CD8-positive, alpha-beta memory T cell (primary cell): ENCODE results near the gene UBE3A. TPM values are rescaled to one million over a fixed set of nuclear protein-coding genes. Genes with fewer than 3 reads are reported as not detected.
"Not testable (repeated sequence)": the region's sequence is repeated elsewhere in the genome, so short reads cannot be mapped to it uniquely, and the experiment has no call there.

Source experiments
- CTCF ChIA-PET: fragments of 350-600 bp; sonication (Branson Sonifier 250); formaldehyde crosslinking; loops from one replicate; lab custom pipeline; 2021; ENCODE audit warnings: antibody characterized with exemption; lab: Charles Lee
- POLR2A ChIA-PET: fragments of 350-600 bp; sonication (Branson Sonifier 250); formaldehyde crosslinking; loops from one replicate; lab custom pipeline; 2021; ENCODE audit warnings: antibody characterized with exemption; lab: Charles Lee
- DNase-seq, 5 donors: peaks; one replicate each; pipeline versions ENCODE4 v3.0.0 to v3.0.0-alpha.2; 2020 to 2022; ENCODE audit warnings: mixed read lengths in 1 of 5
- H3K27ac ChIP-seq: one replicate; pipeline ENCODE4 v1.7.0; 2013; ENCODE audit warnings: low read depth, mild to moderate bottlenecking, low read length, moderate library complexity
- H3K27me3 ChIP-seq: 2 replicates; pipeline ENCODE4 v1.7.0; 2013; ENCODE audit warnings: low read length, mild to moderate bottlenecking; ENCODE audit not compliant: insufficient read depth, poor library complexity, severe bottlenecking
- H3K36me3 ChIP-seq: 2 replicates; pipeline ENCODE4 v1.7.0; 2013; ENCODE audit warnings: mild to moderate bottlenecking, low read length, moderate library complexity; ENCODE audit not compliant: insufficient read depth
- H3K4me1 ChIP-seq: 2 replicates; pipeline ENCODE4 v1.7.0; 2013; ENCODE audit warnings: mild to moderate bottlenecking, low read length, moderate library complexity; ENCODE audit not compliant: insufficient read depth
- H3K4me3 ChIP-seq: 2 replicates; pipeline ENCODE4 v1.7.0; 2013; ENCODE audit warnings: mild to moderate bottlenecking, low read length
- H3K9me3 ChIP-seq: 2 replicates; pipeline ENCODE4 v1.7.0; 2013; ENCODE audit warnings: mild to moderate bottlenecking, low read length
- H3K27ac Mint-ChIP-seq, 8 donors: one replicate each; pipeline ENCODE4 v1.8.0; 2020 to 2021; ENCODE audit warnings: mixed read lengths in 8 of 8, mild to moderate bottlenecking in 6 of 8, inconsistent platforms in 3 of 8, moderate library complexity in 3 of 8
- H3K27me3 Mint-ChIP-seq, 2 donors: one replicate each; pipeline ENCODE4 v1.8.0; 2020 to 2021; ENCODE audit warnings: mixed read lengths in 2 of 2, mild to moderate bottlenecking in 1 of 2, moderate library complexity in 1 of 2
- H3K36me3 Mint-ChIP-seq, 3 donors: one replicate each; pipeline ENCODE4 v1.8.0; 2020 to 2021; ENCODE audit warnings: mixed read lengths in 3 of 3, inconsistent platforms in 1 of 3, mild to moderate bottlenecking in 1 of 3
- H3K4me1 Mint-ChIP-seq, 3 donors: one replicate each; pipeline ENCODE4 v1.8.0; 2020 to 2021; ENCODE audit warnings: mixed read lengths in 3 of 3, inconsistent platforms in 1 of 3, mild to moderate bottlenecking in 1 of 3
- H3K4me3 Mint-ChIP-seq, 7 donors: one replicate each; pipeline ENCODE4 v1.8.0; 2020 to 2021; ENCODE audit warnings: mixed read lengths in 7 of 7, mild to moderate bottlenecking in 6 of 7, moderate library complexity in 4 of 7, inconsistent platforms in 2 of 7
- H3K9me3 Mint-ChIP-seq, 5 donors: one replicate each; pipeline ENCODE4 v1.8.0; 2020 to 2022; ENCODE audit warnings: mixed read lengths in 5 of 5, mild to moderate bottlenecking in 3 of 5, moderate library complexity in 2 of 5, inconsistent platforms in 1 of 5
- polyA plus RNA-seq: library from polyadenylated mRNA; unstranded; fragments of 300-500 nt; fragmentation: Illumina TruSeq; gene quantifications from one replicate; pipeline ENCODE4 v1.2.3, GENCODE V29; 2021
- total RNA-seq, 2 experiments: library from RNA; stranded (reverse); gene quantifications; one replicate each; pipeline ENCODE4 v1.2.3, GENCODE V29; 2021

Gene UBE3A
- total and polyA plus RNA-seq, 3 experiments from 2014 or later: 119 to 142 (median 141) TPM

GRCh38 chr15:25410649-25411048 lies 28.2 kb downstream of the UBE3A start:
- H3K27ac ChIP-seq: no peak overlapping the region
- no peaks in the 10 kb centered on the region for H3K9me3 ChIP-seq
- H3K9me3 Mint-ChIP-seq: no peaks in the 10 kb centered on the region
- H3K27me3 ChIP-seq: no peaks in the 10 kb centered on the region
- POLR2A ChIA-PET: no interaction called here
- H3K27ac Mint-ChIP-seq: no peak overlapping the region
- H3K36me3 Mint-ChIP-seq: peaks cover 2 to 14% (median 4%) of the 10 kb centered on the region in 3 donors
- CTCF ChIA-PET: no interaction called here
- H3K27me3 Mint-ChIP-seq: no peaks in the 10 kb centered on the region
- H3K4me1 Mint-ChIP-seq: peaks cover 61 to 91% (median 81%) of the 10 kb centered on the region in 3 donors
- DNase-seq: no peak
- H3K4me3 Mint-ChIP-seq: no peak overlapping the region
- no peaks in the 10 kb centered on the region for H3K36me3 ChIP-seq
- H3K4me1 ChIP-seq: peaks cover 34% of the 10 kb centered on the region
- H3K4me3 ChIP-seq: no peak overlapping the region

- CTCF ChIA-PET, POLR2A ChIA-PET, H3K27me3 Mint-ChIP-seq, H3K9me3 ChIP-seq, H3K9me3 Mint-ChIP-seq, H3K36me3 ChIP-seq, DNase-seq, H3K4me3 ChIP-seq, H3K27ac ChIP-seq, H3K27me3 ChIP-seq: not testable (repeated sequence)
- Mint-ChIP-seq H3K27ac (peak overlapping the region in 2 of 8 donors; percentile 17 to 77), H3K4me3 (peak overlapping the region in 2 of 7 donors; percentile 4 to 13), H3K36me3 (peaks cover 6 to 24% (median 10%) of the 10 kb centered on the region in 3 donors), H3K4me1 (peaks cover 53 to 82% (median 72%) of the 10 kb centered on the region in 3 donors)
- peaks cover 28% of the 10 kb centered on the region for H3K4me1 ChIP-seq
Observed at GRCh38 chr15:25409731-25410130, 29.1 kb downstream of the UBE3A start.

DNA sequence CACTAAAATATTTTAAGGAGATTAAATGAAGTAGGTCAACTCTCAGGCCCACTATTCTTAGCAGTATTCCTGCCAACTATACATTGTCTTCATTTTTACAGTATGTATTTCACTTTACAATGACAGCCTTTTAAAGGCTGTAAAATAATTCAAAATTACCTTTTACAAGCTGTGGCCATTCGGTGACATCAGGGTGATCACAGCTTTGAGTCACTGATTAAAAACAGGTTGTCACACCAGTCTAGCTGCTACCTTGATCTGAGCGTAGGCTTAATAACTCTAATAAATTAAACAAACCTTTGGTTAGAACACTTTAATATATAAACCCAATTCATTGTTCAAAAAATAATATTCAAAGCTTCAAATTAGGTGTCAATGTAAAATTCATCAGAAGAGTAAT lies 29.9 kb downstream of the UBE3A start:
- Mint-ChIP-seq H3K9me3 (peaks cover 0 to 3% (median 0%) of the 10 kb centered on the region in 5 donors), H3K4me3 (no peak overlapping the region), H3K36me3 (peaks cover 13 to 32% (median 18%) of the 10 kb centered on the region in 3 donors), H3K27ac (no peak overlapping the region), H3K4me1 (peaks cover 47 to 74% (median 64%) of the 10 kb centered on the region in 3 donors), H3K27me3 (no peaks in the 10 kb centered on the region)
- no peak for DNase-seq
- Histone ChIP-seq H3K4me1 (peaks cover 20% of the 10 kb centered on the region), H3K4me3 (no peak overlapping the region), H3K27ac (no peak overlapping the region), H3K27me3 (no peaks in the 10 kb centered on the region), H3K9me3 (no peaks in the 10 kb centered on the region), H3K36me3 (peaks cover 3% of the 10 kb centered on the region)
- CTCF ChIA-PET: no interaction called here
- POLR2A ChIA-PET: no interaction called here

DNA sequence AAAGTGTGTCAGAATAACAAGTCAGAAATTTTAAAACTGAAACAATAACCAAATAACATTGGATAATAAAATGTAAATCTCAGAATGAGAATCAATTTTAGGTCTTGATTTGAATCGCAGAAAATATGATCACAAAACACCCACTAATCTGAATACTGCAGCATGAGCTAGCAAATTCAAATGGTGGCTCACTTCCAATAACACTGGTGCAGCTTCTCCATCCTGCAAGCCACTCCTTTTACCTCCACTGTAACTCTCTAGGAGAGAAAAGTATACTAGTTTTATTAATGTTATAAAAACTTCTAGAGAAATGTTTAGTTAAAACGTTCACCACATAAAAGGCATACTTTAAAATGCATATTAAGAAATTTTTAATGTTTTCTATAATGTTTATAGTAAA lies 30.4 kb downstream of the UBE3A start:
- Mint-ChIP-seq H3K4me1 (peaks cover 42 to 69% (median 59%) of the 10 kb centered on the region in 3 donors), H3K27me3 (no peaks in the 10 kb centered on the region)
- no peaks in the 10 kb centered on the region for H3K27me3 ChIP-seq

DNA sequence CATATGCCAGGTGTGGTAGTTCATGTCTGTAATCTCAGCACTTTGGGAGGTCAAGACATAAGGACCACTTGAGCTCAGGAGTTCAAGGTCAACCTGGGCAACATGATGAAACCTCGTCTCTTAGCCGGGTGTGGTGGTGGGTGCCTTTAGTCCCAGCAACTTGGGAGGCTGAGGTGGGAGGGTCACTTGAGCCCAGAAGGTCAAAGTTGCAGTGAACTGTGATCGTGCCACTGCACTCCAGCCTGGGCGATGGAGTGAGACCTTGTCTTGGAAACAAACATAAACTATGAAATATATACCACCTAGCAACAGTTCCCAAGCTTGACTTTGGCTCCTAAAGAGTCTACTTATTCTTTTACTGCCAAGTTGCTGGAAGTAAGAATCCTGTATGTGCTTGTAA lies 30.9 kb downstream of the UBE3A start:
- Mint-ChIP-seq H3K27ac (no peak overlapping the region), H3K4me1 (peaks cover 39 to 68% (median 54%) of the 10 kb centered on the region in 3 donors), H3K36me3 (peaks cover 21 to 41% (median 27%) of the 10 kb centered on the region in 3 donors), H3K4me3 (no peak overlapping the region), H3K9me3 (peaks cover 0 to 3% (median 0%) of the 10 kb centered on the region in 5 donors), H3K27me3 (no peaks in the 10 kb centered on the region)
- no peak for DNase-seq
- no peak overlapping the region for H3K27ac ChIP-seq
- H3K4me3 ChIP-seq: no peak overlapping the region
- H3K9me3 ChIP-seq: no peaks in the 10 kb centered on the region
- no peaks in the 10 kb centered on the region for H3K27me3 ChIP-seq
- POLR2A ChIA-PET: no interaction called here
- H3K36me3 ChIP-seq: peaks cover 12% of the 10 kb centered on the region
- H3K4me1 ChIP-seq: peaks cover 14% of the 10 kb centered on the region
- CTCF ChIA-PET: no interaction called here

More for the DNA sequence above, 30.4 kb downstream of the UBE3A start:
- no peak for DNase-seq
- Histone ChIP-seq H3K36me3 (peaks cover 7% of the 10 kb centered on the region), H3K4me3 (no peak overlapping the region), H3K4me1 (peaks cover 16% of the 10 kb centered on the region), H3K27ac (no peak overlapping the region), H3K9me3 (no peaks in the 10 kb centered on the region)
- Mint-ChIP-seq H3K27ac (peak overlapping the region in 1 of 8 donors; percentile 12), H3K9me3 (peaks cover 0 to 3% (median 0%) of the 10 kb centered on the region in 5 donors), H3K4me3 (no peak overlapping the region), H3K36me3 (peaks cover 16 to 37% (median 22%) of the 10 kb centered on the region in 3 donors)
- ChIA-PET POLR2A (no interaction called here), CTCF (no interaction called here)

- Mint-ChIP-seq H3K27ac (peak overlapping the region in 4 of 8 donors; percentile 59 to 83 (median 61)), H3K9me3 (peaks cover 0 to 3% (median 0%) of the 10 kb centered on the region in 5 donors), H3K4me3 (peak overlapping the region in 1 of 7 donors; percentile 29), H3K36me3 (peaks cover 26 to 52% (median 34%) of the 10 kb centered on the region in 3 donors), H3K4me1 (peaks cover 38 to 63% (median 48%) of the 10 kb centered on the region in 3 donors), H3K27me3 (no peaks in the 10 kb centered on the region)
- no peak overlapping the region for H3K27ac ChIP-seq
- peaks cover 18% of the 10 kb centered on the region for H3K36me3 ChIP-seq
- no peak for DNase-seq
- H3K4me3 ChIP-seq: no peak overlapping the region
- no peaks in the 10 kb centered on the region for H3K27me3 ChIP-seq
- no peaks in the 10 kb centered on the region for H3K9me3 ChIP-seq
- ChIA-PET CTCF (no interaction called here), POLR2A (no interaction called here)
- peaks cover 9% of the 10 kb centered on the region for H3K4me1 ChIP-seq
Observed at GRCh38 chr15:25406846-25407245, 32.0 kb downstream of the UBE3A start.

DNA sequence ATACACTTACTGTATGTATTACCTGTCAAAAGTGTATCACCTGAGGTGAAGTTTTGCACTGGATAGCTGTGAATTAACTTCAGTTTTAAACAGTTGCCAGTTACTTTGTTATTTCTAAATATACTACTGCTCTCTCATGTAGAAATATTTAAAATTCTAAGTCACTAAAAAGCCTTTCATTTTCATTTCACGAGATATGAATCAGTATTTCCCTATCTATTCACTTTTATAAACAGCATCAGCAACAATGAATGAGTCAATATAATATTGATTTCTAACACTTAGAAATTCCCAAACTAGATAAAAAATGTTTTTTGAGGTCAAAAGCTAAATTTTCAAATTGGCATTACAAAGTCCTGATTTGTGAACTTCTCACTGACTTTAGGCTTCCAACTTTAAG lies 32.6 kb downstream of the UBE3A start:
- no peak overlapping the region for H3K4me3 ChIP-seq
- POLR2A ChIA-PET: no interaction called here
- peak overlapping the region in 2 of 8 donors; percentile 20 to 59 for H3K27ac Mint-ChIP-seq

GRCh38 chr15:25403771-25404170 lies 35.1 kb downstream of the UBE3A start:
- peaks cover 29 to 44% (median 32%) of the 10 kb centered on the region in 3 donors for H3K4me1 Mint-ChIP-seq
- ChIA-PET CTCF (no interaction called here), POLR2A (no interaction called here)
- no peaks in the 10 kb centered on the region for H3K9me3 ChIP-seq
- peaks cover 35 to 65% (median 50%) of the 10 kb centered on the region in 3 donors for H3K36me3 Mint-ChIP-seq
- no peak overlapping the region for H3K4me3 Mint-ChIP-seq
- no peaks in the 10 kb centered on the region for H3K27me3 Mint-ChIP-seq
- no peak overlapping the region for H3K4me3 ChIP-seq
- H3K27me3 ChIP-seq: no peaks in the 10 kb centered on the region
- no peak overlapping the region for H3K27ac Mint-ChIP-seq
- DNase-seq: no peak
- no peaks in the 10 kb centered on the region for H3K4me1 ChIP-seq
- peaks cover 0 to 3% (median 0%) of the 10 kb centered on the region in 5 donors for H3K9me3 Mint-ChIP-seq
- peaks cover 18% of the 10 kb centered on the region for H3K36me3 ChIP-seq
- H3K27ac ChIP-seq: no peak overlapping the region

More for the DNA sequence above, 32.6 kb downstream of the UBE3A start:
- no peak for DNase-seq
- Histone ChIP-seq H3K9me3 (no peaks in the 10 kb centered on the region), H3K27me3 (no peaks in the 10 kb centered on the region), H3K36me3 (peaks cover 18% of the 10 kb centered on the region), H3K27ac (no peak overlapping the region), H3K4me1 (peaks cover 9% of the 10 kb centered on the region)
- H3K4me1 Mint-ChIP-seq: peaks cover 35 to 57% (median 42%) of the 10 kb centered on the region in 3 donors
- CTCF ChIA-PET: no interaction called here
- peaks cover 0 to 3% (median 0%) of the 10 kb centered on the region in 5 donors for H3K9me3 Mint-ChIP-seq
- H3K4me3 Mint-ChIP-seq: peak overlapping the region in 1 of 7 donors; percentile 29
- no peaks in the 10 kb centered on the region for H3K27me3 Mint-ChIP-seq
- peaks cover 26 to 55% (median 40%) of the 10 kb centered on the region in 3 donors for H3K36me3 Mint-ChIP-seq
